ENCODE measurements around the gene RBM47.
"Not testable (repeated sequence)": the region's sequence is repeated elsewhere in the genome, so short reads cannot be mapped to it uniquely, and the experiment has no call there.

RBM47 gene

GRCh38 chr4:40524366-40525041 is 105.2 kb downstream of the RBM47 start:
- DNase-seq: no peak

- no peak for DNase-seq
Measured at GRCh38 chr4:40523581-40523980, 106.1 kb downstream of the RBM47 start.

GRCh38 chr4:40521957-40522356 is 107.7 kb downstream of the RBM47 start:
- no peak for DNase-seq

GRCh38 chr4:40520533-40520932 is 109.1 kb downstream of the RBM47 start:
- no peak for DNase-seq

GRCh38 chr4:40517081-40517480 is 112.6 kb downstream of the RBM47 start:
- not testable (repeated sequence) for DNase-seq

GRCh38 chr4:40516651-40517050 is 113.0 kb downstream of the RBM47 start:
- no peak for DNase-seq

GRCh38 chr4:40515398-40516293 is 114.0 kb downstream of the RBM47 start:
- DNase-seq: no peak

GRCh38 chr4:40515037-40515397 is 114.6 kb downstream of the RBM47 start:
- no peak for DNase-seq

GRCh38 chr4:40514497-40514951 is 115.1 kb downstream of the RBM47 start:
- DNase-seq: no peak

- no peak for DNase-seq
Measured at GRCh38 chr4:40511036-40511614, 118.5 kb downstream of the RBM47 start.

- no peak for DNase-seq
Measured at GRCh38 chr4:40507977-40508376, 121.7 kb downstream of the RBM47 start.

- DNase-seq: no peak
Measured at GRCh38 chr4:40506492-40506891, 123.2 kb downstream of the RBM47 start.

- DNase-seq: no peak
Measured at GRCh38 chr4:40506066-40506465, 123.6 kb downstream of the RBM47 start.

- no peak for DNase-seq
Measured at GRCh38 chr4:40502934-40503333, 126.7 kb downstream of the RBM47 start.

- DNase-seq: no peak
Measured at GRCh38 chr4:40502220-40502619, 127.4 kb downstream of the RBM47 start.

- no peak for DNase-seq
Measured at GRCh38 chr4:40500781-40501180, 128.9 kb downstream of the RBM47 start.

GRCh38 chr4:40493160-40493559 is 136.5 kb downstream of the RBM47 start:
- no peak for DNase-seq

GRCh38 chr4:40492691-40493090 is 137.0 kb downstream of the RBM47 start:
- DNase-seq: no peak

GRCh38 chr4:40490481-40490880 is 139.2 kb downstream of the RBM47 start:
- DNase-seq: no peak

- DNase-seq: no peak
Measured at GRCh38 chr4:40489961-40490360, 139.7 kb downstream of the RBM47 start.

- no peak for DNase-seq
Measured at GRCh38 chr4:40486534-40486933, 143.1 kb downstream of the RBM47 start.

- DNase-seq: no peak
Measured at GRCh38 chr4:40484346-40485090, 145.1 kb downstream of the RBM47 start.

- DNase-seq: no peak
Measured at GRCh38 chr4:40482985-40483647, 146.5 kb downstream of the RBM47 start.

Measured in NK-92 treated with Interleukin-12 subunit alpha and Interleukin-12 subunit beta, amount 100 ng/mL, for 24 hours (cell line).